B cell (primary cell): ENCODE measurements around the gene FFAR3.

Experiments
- CTCF ChIP-seq: fragments of 200-600 bp; IDR thresholded peaks from one replicate; pipeline ENCODE4 v1.8.0; 2022; ENCODE audit warnings: antibody characterized with exemption, mild to moderate bottlenecking
- EZH2 ChIP-seq: IDR thresholded peaks from 2 replicates; pipeline ENCODE4 v1.6.1; 2012; ENCODE audit warnings: borderline replicate concordance, low read depth, mild to moderate bottlenecking, moderate library complexity, low read length; ENCODE audit not compliant: insufficient read depth, poor library complexity, severe bottlenecking

GRCh38 chr19:35334144-35334753 is 24.0 kb upstream of the FFAR3 start:
- TF ChIP-seq CTCF (no peak), EZH2 (no peak)
